ENCODE data around the gene CAMTA1.

Gene CAMTA1

DNA sequence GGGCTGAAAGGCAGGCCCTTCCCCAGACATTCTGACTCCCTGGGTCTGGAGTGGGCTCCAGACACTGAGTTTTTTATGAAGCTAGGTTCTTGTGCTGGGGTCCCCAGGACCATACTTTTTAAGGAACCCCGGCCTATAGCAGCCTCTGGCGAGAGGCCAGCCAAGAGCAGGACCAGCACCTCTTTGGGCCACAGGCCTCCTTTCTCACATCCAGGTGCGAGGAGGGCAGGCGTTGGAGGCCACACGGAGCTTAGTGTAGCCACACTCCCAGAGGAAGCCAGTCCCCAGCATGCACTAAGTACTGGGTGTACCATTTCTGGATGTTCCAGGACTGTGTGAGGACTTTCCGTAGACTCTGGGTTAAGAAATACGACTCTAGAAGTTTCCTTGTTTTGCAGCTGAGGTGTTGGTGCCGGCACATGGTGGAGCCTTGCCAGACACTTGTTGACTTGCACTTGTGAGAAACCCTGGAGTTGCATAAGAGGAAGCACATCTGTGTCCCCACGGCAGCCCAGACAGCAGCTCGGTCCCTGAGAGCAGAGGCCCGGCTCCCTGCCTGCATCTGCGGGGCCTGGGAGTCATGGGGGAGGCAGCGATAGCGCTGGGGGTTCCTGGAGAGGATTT is 863.6 kb downstream of the CAMTA1 start:
- no peak for DNase-seq (ENCODE audit: low read depth in 3 of 3)

DNA sequence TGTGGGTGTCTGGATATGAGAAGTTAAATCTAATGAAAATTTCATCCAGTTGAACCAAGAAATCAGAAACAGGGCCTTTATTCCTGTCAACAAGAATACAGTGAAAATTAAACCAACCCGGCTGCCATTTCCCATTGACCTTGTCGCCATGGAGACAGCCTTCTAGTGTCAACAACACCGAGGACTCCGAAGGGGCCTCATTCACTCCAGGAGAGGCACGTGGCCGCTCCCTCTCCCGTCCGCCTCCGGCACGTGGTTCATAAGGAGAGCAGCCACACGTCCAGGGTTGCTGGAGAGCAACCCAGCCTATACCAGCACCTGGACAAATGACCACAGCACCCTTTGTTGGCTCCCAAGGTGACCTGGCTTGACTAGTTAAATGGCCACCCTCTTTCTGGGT is 865.5 kb downstream of the CAMTA1 start:
- no peak for DNase-seq (ENCODE audit: low read depth in 3 of 3)

DNA sequence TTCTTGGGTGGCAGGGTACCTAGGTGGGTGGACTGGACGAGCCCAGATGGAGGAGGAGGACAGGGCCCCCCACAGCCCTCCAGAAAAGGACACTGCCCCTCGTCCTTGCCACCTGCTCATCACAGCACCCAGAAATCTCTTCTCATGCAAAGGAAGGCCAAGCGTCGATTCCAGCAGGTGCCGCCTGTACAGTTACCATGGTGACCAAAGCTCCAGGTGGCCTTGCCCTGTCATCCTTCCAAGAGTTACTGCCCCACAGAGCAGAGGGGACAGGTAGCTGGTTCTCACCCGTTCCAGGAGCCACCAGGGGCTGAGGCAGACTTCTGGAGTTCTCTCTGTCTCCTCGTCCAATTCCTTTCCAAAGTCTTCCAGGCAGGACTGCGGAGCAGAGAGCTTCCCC is 865.9 kb downstream of the CAMTA1 start:
- DNase-seq (ENCODE audit: low read depth in 3 of 3): no peak

DNA sequence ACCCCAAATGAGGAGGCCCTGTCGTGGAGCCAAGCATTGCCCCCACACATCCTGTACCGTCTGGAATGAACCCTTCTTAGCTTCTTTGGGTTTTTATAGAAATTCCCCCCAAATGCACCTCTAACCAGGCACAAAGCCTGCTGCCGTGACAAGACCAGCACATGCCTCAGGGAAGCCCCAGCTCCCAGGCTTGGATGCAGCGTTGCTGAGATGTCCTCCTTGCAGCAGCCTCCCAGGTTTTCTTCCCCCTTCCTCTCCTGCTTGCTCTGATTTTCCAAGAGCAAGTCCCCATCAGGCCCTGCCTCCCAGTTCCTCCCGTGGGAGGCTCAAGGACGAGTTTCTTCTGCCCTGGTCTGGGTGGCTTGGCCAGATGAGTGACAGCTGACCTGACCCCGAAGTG is 866.8 kb downstream of the CAMTA1 start:
- no peak for DNase-seq (ENCODE audit: low read depth in 3 of 3)

DNA sequence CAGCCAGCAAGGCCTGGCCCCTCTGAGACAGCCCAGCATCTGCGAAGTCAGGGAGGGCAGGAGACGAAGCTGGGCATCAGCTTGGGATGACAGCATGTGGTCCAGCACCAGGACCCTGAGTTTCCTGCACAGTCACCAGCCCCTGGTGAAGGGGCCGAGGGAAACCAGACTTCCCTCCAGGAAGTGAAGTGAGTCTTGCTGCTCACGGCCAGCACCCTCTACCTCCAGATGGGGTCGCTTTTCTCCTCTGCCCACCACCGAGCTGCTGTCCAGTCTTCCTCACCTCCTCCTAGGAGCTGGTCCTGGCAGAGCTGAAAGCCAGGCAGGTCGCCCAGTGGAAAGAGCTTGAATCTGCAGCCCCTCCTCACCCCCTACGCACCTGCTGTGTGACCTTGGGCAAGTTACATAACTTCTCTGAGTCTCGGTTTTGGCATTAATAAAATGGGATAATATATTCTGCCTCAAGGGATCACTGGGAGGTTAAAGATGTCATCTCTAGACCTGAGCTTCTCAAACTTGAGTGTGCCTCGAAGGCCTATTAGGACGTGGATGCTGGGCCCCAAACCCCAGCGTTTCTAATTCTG is 867.4 kb downstream of the CAMTA1 start:
- DNase-seq (ENCODE audit: low read depth in 3 of 3): no peak

DNA sequence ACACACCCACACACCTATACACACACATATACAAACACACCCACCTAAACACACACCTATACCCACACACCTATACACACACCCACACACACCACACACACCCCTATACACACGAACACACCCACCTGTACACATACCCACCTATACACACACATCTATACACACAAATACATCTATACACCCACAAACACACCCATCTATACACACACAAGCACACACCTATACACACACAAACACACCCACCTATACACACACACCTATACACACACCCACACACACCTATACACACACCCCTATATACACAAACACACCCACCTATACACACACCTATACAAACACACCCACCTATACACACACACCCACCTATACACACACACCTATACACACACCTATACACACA is 869.5 kb downstream of the CAMTA1 start:
- no peak for DNase-seq (ENCODE audit: low read depth in 3 of 3)

DNA sequence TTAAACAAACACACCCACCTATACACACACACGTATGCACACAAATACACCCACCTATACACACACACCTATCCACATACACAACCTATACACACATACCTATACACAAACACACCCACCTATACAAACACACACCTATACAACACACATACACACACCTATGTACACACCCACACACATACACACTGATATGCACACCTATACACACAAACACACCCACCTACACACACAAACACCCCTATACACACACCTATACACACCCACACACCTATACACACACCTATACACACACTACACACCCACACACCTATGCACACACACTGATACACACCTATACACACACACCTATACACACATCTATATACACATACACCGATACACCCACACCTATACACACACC is 870.1 kb downstream of the CAMTA1 start:
- no peak for DNase-seq (ENCODE audit: low read depth in 3 of 3)

DNA sequence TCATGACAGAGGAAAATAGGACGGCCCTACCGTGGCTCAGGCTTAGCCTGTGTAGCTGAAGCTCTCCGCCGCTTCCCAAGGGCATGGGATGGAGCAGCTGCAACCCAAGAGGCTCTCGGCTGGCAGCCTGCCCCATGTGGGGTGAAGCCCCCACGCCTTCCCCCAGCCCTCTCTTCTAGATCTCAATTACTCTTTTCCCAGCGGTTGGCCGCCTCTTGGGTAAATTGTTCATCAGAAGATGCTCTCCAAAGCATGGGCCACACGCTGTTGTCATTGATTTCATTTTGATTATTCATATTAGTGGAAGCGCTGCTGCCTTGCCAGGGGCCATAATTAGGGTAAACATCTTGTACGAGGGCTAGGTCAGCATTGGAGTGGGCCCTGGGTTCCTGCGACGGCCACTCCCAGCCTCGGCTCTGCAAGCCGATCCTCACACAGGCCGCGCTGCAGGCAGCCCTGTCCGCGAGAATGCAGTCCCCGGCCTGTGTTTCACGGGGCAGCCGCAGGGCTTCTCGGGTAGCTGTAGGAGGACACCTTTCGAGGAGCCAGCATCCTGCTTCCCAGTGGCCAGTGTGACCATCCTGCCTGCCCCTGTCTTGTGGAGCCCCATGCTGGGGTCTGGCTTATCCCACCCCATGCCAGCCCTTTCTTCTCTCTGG is 871.4 kb downstream of the CAMTA1 start:
- no peak for DNase-seq (ENCODE audit: low read depth in 3 of 3)

DNA sequence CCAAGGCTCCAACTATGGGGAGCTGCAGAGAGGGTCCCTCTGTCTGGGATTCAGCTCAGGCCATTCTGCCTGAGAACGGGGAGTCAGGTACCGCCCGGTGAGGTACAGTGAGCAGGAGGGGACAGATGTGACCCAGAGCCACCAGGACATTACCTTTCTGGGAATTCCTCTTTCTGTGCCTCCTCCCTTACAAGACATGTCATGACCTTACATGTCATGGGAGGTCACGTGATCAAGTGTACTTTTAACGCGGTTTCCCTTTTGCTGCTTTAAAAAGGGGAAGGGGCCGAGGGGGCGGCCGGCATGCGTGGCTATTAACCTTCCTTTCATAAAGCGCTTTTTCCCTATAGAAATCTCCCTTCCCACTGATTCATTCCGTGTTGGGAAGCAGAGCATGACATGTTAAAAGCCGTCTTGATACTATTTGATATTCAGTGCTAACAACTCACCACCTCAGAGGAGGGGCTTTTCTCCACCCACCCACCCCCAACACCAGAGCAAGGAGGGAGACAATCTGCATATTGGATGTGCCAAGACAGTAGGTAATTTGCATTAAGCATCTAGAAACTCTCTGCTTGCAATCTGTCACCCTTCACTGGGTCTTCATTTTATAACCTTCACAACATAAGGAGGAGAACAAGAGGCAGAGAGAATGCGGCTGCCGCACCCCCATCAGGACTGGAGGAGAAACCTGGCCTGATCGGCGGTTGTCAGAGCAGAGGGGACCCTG is 872.2 kb downstream of the CAMTA1 start:
- no peak for DNase-seq (ENCODE audit: low read depth in 3 of 3)

DNA sequence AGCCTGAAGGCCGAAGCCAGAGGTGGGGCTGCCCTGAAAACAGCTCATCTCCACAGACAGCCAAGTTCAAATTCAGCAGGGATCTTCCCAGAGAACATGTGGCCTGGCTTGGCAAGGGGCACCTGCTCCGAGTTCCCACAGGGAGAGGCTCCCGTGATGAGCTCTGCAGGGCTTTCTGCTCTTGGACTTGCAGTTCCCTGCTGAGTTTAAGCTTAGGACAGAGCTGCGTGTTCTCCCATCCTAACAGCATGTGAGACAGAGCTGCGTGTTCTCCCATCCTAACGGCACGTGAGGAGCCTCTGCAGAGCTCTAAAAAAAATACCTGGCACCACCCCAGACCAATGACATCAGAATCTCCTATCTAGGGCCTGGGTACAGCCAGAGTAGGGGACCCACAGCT is 872.8 kb downstream of the CAMTA1 start:
- no peak for DNase-seq (ENCODE audit: low read depth in 3 of 3)

DNA sequence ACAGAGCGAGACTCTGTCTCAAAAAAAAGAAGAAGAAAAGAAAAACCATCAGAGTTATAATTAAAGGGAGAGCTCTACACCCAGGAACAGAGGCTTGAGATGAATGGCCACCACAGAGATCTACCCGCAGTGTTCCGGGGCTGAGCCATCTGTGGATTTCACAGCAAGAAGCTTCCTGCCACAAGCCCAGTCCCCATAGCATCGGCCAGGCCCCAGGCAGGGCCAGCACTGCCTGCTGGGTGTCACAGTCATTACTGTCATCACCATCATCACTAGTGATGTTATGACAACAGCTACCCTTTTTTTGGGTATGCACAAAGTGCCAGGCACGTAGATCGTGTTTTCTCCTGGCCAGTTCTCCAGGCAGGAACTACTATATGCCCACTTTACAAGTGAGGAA is 874.3 kb downstream of the CAMTA1 start:
- DNase-seq (ENCODE audit: low read depth in 3 of 3): no peak

DNA sequence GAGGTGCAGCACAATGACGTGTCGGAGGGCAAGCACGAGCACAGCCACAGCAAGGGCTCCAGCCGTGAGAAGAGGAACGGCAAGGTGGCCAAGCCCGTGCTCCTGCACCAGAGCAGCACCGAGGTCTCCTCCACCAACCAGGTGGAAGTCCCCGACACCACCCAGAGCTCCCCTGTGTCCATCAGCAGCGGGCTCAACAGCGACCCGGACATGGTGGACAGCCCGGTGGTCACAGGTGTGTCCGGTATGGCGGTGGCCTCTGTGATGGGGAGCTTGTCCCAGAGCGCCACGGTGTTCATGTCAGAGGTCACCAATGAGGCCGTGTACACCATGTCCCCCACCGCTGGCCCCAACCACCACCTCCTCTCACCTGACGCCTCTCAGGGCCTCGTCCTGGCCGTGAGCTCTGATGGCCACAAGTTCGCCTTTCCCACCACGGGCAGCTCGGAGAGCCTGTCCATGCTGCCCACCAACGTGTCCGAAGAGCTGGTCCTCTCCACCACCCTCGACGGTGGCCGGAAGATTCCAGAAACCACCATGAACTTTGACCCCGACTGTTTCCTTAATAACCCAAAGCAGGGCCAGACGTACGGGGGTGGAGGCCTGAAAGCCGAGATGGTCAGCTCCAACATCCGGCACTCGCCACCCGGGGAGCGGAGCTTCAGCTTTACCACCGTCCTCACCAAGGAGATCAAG is 878.3 kb downstream of the CAMTA1 start:
- no peak for DNase-seq (ENCODE audit: low read depth in 3 of 3)

DNA sequence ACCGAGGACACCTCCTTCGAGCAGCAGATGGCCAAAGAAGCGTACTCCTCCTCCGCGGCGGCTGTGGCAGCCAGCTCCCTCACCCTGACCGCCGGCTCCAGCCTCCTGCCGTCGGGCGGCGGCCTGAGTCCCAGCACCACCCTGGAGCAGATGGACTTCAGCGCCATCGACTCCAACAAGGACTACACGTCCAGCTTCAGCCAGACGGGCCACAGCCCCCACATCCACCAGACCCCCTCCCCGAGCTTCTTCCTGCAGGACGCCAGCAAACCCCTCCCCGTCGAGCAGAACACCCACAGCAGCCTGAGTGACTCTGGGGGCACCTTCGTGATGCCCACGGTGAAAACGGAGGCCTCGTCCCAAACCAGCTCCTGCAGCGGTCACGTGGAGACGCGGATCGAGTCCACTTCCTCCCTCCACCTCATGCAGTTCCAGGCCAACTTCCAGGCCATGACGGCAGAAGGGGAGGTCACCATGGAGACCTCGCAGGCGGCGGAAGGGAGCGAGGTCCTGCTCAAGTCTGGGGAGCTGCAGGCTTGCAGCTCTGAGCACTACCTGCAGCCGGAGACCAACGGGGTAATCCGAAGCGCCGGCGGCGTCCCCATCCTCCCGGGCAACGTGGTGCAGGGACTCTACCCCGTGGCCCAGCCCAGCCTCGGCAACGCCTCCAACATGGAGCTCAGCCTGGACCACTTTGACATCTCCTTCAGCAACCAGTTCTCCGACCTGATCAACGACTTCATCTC is 879.1 kb downstream of the CAMTA1 start:
- DNase-seq (ENCODE audit: low read depth in 3 of 3): no peak

DNA sequence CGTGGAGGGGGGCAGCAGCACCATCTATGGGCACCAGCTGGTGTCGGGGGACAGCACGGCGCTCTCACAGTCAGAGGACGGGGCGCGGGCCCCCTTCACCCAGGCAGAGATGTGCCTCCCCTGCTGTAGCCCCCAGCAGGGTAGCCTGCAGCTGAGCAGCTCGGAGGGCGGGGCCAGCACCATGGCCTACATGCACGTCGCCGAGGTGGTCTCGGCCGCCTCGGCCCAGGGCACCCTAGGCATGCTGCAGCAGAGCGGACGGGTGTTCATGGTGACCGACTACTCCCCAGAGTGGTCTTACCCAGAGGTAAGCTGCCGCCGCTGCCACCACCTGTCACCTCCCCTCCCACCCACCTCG is 879.6 kb downstream of the CAMTA1 start:
- no peak for DNase-seq (ENCODE audit: low read depth in 3 of 3)

DNA sequence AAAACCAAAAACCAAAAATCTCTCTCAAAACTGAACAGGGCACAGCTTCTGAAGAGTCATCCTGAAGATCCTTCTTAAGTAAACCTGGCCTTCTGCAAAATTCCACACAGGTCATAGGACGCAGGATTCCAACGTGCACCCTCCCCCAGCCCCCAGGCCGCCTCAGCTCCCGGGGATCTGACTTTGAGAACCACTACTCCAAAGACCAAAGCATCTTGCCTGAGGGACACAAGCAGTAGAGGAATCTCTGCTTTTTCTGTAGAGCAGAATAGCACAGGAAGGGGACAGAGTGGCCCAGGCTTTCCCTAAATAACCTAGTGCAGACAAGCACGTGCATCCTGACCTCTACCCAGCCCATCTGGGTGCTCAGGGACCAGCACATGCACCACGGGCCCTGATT is 881.0 kb downstream of the CAMTA1 start:
- DNase-seq (ENCODE audit: low read depth in 3 of 3): no peak

DNA sequence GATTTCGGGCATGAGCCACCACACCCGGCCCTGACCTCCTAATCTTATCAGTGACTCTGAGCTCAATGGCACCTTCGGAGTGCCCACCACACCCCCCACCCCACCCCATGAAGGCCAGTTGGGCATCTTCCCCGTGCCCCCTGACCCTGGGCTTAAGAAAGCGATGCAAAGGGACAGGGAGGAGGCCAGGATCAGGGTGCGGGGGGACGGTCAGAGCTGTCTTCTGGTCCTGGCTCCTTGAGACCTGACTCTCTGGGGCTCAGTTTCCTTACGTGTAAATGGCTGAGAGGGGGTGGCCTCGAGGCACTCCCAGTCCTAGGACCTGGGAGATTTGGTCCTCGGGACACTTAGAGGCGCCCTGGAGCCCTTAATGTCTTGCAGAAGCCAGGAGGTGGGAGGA is 881.9 kb downstream of the CAMTA1 start:
- no peak for DNase-seq (ENCODE audit: low read depth in 3 of 3)

DNA sequence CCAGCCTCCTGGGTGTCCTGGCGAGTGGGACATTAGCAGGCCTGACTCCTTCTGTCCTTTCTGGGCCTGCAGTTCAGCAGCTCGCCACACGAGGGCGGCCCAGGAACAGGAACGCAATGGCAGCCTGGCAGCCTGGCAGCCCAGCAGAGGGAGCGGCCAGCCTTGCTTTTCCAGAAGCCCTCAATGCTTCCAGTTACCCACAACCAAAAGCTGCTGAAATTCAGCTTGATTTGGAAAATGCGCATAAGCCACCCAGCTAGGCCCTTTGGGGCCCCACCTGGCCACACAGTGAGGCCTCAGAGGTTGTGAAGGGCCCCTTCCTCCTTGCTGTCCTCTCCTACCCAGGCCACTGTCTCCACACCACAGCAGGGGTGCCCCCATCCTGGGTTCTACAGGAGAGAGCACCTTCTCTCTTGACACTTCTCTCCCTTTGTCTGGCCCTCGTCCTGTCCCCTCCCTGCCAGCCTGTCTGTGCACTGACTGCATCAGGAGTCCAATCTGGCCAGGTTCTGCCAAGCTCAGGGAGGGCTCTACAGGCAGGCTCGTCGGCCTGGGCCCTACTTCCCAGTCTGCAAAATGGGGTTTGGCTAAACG is 882.5 kb downstream of the CAMTA1 start:
- DNase-seq (ENCODE audit: low read depth in 3 of 3): peak; percentile 76 to 83 (median 79)

DNA sequence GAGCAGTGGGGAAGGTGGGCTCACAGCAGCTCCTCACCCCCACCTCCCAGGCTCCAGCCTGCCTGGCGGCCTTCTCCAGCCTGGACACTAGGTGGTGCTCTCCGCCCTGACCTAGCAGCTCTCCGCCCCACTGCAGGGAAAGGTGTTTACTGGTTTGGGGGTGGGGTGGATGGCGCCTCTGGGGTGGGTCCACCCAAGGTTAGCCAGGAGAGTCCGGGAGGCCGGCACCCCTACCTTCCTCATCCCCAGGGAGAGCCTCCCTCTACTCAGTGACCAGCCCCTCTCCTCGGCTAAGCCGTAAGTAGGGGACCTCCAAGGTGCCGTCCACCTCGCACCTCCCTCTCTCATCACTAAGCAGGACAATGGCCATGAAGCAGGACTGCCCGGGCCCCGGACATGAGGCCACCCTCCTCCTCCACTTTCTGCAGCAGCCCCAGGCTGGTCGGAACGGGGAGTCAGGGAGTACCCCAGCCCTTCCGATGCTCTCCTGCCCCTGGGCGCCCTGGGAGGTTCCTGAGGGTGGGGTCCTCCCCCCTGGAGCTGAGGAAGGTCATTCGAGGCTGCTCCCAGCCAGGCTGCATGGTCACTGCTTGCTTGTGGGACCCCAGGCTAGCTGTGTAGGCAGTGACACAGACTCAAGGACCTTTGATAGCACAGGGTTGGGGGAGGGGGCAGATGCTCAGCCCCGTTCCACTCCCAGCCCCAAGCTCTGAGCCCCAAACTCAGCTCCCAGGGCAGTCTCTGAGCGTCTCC is 884.5 kb downstream of the CAMTA1 start:
- DNase-seq (ENCODE audit: low read depth in 3 of 3): peak; percentile 23 to 54 (median 27)

DNA sequence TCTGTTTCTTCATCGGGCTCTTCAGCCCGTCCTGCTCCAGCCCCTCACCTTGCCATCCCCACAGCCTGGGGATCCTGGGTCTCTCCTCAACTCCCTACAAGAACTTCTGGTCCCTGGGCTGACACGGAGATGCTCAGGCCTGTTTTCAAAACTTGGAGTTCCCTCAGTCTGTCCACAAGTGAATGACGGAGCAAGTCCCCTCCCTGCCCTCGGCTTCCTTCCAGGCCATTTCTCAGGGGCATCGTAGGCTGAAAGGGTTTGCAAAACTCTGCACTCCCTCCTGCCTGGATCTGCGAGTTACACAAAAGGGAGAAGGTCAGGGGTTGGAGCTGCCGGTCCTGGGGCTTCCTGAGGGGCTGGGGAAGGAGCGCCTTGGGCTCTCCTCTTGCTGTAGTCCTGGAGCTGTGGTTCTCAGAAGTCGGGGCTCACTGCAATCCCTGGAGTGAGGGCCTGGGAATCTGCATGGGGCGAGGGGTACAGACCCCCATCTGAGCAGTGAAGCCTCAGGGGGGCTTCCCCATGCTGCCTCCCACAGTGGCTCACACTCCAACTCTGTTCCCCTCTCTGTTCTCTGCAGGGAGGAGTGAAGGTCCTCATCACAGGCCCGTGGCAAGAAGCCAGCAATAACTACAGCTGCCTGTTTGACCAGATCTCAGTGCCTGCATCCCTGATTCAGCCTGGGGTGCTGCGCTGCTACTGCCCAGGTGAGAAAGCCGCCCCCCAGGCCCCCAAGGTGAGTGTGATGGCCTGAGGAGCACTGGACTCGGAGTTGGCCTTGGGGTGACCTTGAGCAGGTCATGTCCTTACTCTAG is 885.3 kb downstream of the CAMTA1 start:
- DNase-seq (ENCODE audit: low read depth in 3 of 3): no peak

DNA sequence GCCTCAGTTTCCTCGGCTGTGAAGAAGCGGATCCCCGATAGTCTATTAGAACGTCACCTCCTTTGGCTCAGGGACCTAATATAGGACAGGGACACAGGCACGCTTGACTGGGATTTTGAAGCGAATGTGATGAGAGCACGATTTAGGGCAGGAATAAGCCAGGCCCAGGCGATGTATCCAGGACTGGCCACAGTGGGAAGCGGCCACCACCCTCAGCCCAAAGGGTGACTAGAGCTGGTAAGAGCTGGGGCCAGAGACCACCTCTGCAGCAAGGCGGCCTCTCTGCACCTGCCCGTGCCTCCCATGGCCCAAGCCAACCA is 885.9 kb downstream of the CAMTA1 start:
- DNase-seq (ENCODE audit: low read depth in 3 of 3): no peak

Measured in stimulated activated CD4-positive, alpha-beta T cell treated with anti-CD3 and anti-CD28 coated beads, TNF-alpha, amount 100 ng/mL, for 24 hours (primary cell).